HUES64 (cell line): Measurements from ENCODE around the gene GRM3.

Source experiments
- H3K27ac ChIP-seq: 2 replicates; pipeline ENCODE4 v1.7.0; 2013; ENCODE audit warnings: low read depth, low read length, inconsistent platforms
- H3K27me3 ChIP-seq: 2 replicates; pipeline ENCODE4 v1.6.1; 2013; ENCODE audit warnings: mild to moderate bottlenecking, low read length; ENCODE audit not compliant: insufficient read depth
- H3K36me3 ChIP-seq: 2 replicates; pipeline ENCODE4 v1.6.1; 2013; ENCODE audit warnings: mild to moderate bottlenecking, low read length; ENCODE audit not compliant: insufficient read depth
- H3K4me1 ChIP-seq: 2 replicates; pipeline ENCODE4 v1.6.1; 2013; ENCODE audit warnings: mild to moderate bottlenecking, low read length, moderate library complexity; ENCODE audit not compliant: insufficient read depth
- H3K4me3 ChIP-seq: 2 replicates; pipeline ENCODE4 v1.5.1; 2013; ENCODE audit warnings: mild to moderate bottlenecking, low read length, moderate library complexity
- H3K9ac ChIP-seq: 2 replicates; pipeline ENCODE4 v1.6.1; 2013; ENCODE audit warnings: mild to moderate bottlenecking, low read depth, low read length
- H3K9me3 ChIP-seq: 2 replicates; pipeline ENCODE4 v1.6.1; 2013; ENCODE audit warnings: low read depth, low read length; ENCODE audit not compliant: insufficient read depth
- WGBS: fragments of 150-250, 120-280 bp; methylation state at CpG from one replicate; pipeline ENCODE4 v1.1.7; 2013; ENCODE audit warnings: missing lambda C conversion rate; 5-methylcytosine and 5-hydroxymethylcytosine counted together

GRM3 gene

DNA sequence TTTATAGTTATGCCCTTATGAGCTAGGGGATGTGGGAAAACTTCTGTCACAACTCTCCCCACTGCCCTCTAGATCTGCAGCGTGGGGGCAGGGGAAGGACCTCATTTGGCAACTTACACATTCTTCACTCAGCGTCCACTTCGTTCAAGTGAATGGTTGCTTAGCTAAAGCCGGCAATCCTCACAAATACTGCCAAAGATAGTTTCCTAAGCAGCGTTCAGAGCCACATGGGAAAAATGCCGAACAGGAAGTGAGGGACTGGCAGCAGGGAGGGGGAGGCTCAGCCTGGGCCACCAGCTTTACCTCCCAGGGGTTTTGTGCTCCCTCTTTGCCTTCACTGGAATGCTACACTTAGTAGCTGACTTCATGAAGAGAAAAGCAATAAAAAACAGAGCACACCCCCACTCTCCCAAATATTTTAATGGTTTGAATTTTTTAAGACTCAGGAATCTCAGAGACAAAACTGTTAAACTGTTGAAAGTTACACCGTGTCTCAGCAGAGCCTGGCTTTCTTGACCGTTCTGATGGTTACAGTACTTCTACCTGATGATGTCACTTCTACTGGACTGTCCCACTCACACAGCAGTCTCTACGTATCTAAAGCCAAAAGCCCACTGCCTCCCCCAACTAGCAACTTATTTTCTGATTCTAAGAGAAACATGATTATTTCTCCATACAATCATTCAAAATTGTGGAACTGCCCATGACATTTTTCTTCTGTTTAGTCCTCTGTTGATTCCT lies 10.4 kb downstream of the GRM3 start:
- Histone ChIP-seq H3K36me3 (no peaks in the 10 kb centered on the region), H3K27ac (no peak overlapping the region), H3K4me1 (peaks cover 20% of the 10 kb centered on the region; the same call in 1 of the 2 replicates), H3K9ac (no peak overlapping the region), H3K9me3 (no peaks in the 10 kb centered on the region), H3K4me3 (no peak overlapping the region), H3K27me3 (no peaks in the 10 kb centered on the region)
- WGBS: 79% methylated on average over 9 of the region's 9 CpGs

GRCh38 chr7:86657948-86658347 lies 14.2 kb downstream of the GRM3 start:
- 93% methylated on average over 2 of the region's 2 CpGs for WGBS
- no peak overlapping the region for H3K27ac ChIP-seq
- H3K4me3 ChIP-seq: no peak overlapping the region
- no peaks in the 10 kb centered on the region for H3K36me3 ChIP-seq
- H3K27me3 ChIP-seq: no peaks in the 10 kb centered on the region
- peaks cover 10% of the 10 kb centered on the region; the same call in 1 of the 2 replicates for H3K4me1 ChIP-seq
- no peak overlapping the region for H3K9ac ChIP-seq
- no peaks in the 10 kb centered on the region for H3K9me3 ChIP-seq

GRCh38 chr7:86660950-86661462 lies 17.3 kb downstream of the GRM3 start:
- Histone ChIP-seq H3K27ac (no peak overlapping the region), H3K9ac (no peak overlapping the region), H3K4me3 (no peak overlapping the region), H3K27me3 (no peaks in the 10 kb centered on the region), H3K4me1 (no peaks in the 10 kb centered on the region), H3K36me3 (no peaks in the 10 kb centered on the region), H3K9me3 (no peaks in the 10 kb centered on the region)
- WGBS: 93% methylated on average over 1 of the region's 3 CpGs

DNA sequence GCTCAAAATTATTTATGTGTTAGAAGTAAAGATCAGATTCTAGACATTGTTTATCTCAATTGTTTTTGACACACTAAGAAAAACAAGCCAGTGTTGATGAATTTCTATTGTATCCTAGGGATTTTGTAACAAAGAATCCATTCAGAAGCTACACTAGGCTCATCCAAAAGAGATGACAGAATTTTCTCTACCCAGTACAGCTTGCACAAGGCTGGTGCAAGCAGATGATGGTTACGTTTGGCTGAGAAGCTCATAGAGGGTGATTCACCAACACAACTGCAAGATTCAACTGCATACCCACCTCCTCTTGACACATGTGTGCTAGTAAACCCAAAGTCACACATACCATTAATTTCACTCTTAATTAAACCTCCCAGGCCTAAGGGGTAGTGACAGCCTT lies 20.8 kb downstream of the GRM3 start:
- Histone ChIP-seq H3K4me1 (peaks cover 16% of the 10 kb centered on the region), H3K36me3 (no peaks in the 10 kb centered on the region), H3K9me3 (no peaks in the 10 kb centered on the region), H3K27me3 (no peaks in the 10 kb centered on the region), H3K9ac (no peak overlapping the region), H3K27ac (no peak overlapping the region), H3K4me3 (no peak overlapping the region)
- WGBS: 93% methylated on average over 1 of the region's 1 CpG

- 100% methylated on average over 3 of the region's 5 CpGs for WGBS
Measured at GRCh38 chr7:86664991-86665390, 21.3 kb downstream of the GRM3 start.

DNA sequence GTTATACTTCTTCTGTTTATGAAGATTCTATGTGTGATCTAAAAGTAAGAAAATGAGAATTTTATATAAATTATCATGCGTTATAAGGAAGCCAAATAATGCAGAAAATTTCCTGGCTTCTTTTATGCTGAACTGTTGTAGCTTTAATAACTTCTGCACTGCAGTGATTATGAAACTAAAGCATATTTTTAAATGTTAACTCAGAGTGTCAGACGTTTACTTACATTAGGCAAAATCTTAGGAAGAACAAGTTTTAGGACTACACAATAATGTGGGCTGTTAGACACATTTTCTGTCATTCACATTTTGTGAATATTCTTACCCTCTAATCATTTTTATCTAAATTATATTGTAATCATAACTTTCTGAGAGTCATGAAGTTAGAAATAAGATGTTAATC lies 22.0 kb downstream of the GRM3 start:
- Histone ChIP-seq H3K4me3 (no peak overlapping the region), H3K9ac (no peak overlapping the region), H3K36me3 (no peaks in the 10 kb centered on the region), H3K27ac (no peak overlapping the region), H3K4me1 (peaks cover 16% of the 10 kb centered on the region), H3K27me3 (no peaks in the 10 kb centered on the region), H3K9me3 (no peaks in the 10 kb centered on the region)
- 89% methylated on average over 1 of the region's 2 CpGs for WGBS

More at GRCh38 chr7:86664991-86665390, 21.3 kb downstream of the GRM3 start:
- H3K27me3 ChIP-seq: no peaks in the 10 kb centered on the region
- H3K4me3 ChIP-seq: no peak overlapping the region
- H3K9me3 ChIP-seq: no peaks in the 10 kb centered on the region
- no peaks in the 10 kb centered on the region for H3K36me3 ChIP-seq
- no peak overlapping the region for H3K9ac ChIP-seq
- H3K27ac ChIP-seq: no peak overlapping the region
- peaks cover 16% of the 10 kb centered on the region for H3K4me1 ChIP-seq

DNA sequence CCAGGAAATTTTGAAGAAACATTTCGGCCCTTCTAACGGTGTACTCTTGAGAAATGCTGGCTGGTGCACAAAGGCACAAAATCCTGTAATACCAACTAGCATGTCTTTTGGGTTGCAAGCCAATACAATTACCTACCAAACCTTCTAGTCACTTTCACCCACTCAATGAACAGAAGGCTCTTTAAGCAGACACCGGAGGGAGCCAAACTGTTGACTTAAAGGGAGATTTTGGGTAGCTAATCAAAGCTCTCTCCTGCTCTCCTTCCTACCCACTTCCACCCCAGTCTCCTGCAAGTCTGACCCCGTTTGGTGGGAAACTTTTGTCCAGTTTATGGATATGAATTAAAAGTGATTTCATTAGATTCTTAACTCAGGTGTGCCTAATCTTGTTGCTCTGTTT lies 24.0 kb downstream of the GRM3 start:
- no peaks in the 10 kb centered on the region for H3K36me3 ChIP-seq
- H3K27me3 ChIP-seq: no peaks in the 10 kb centered on the region
- H3K4me1 ChIP-seq: peaks cover 16% of the 10 kb centered on the region
- H3K27ac ChIP-seq: peak overlapping the region; percentile 11; the same call in 1 of the 2 replicates
- 35% methylated on average over 4 of the region's 4 CpGs for WGBS
- no peak overlapping the region for H3K9ac ChIP-seq
- no peaks in the 10 kb centered on the region for H3K9me3 ChIP-seq
- no peak overlapping the region for H3K4me3 ChIP-seq

DNA sequence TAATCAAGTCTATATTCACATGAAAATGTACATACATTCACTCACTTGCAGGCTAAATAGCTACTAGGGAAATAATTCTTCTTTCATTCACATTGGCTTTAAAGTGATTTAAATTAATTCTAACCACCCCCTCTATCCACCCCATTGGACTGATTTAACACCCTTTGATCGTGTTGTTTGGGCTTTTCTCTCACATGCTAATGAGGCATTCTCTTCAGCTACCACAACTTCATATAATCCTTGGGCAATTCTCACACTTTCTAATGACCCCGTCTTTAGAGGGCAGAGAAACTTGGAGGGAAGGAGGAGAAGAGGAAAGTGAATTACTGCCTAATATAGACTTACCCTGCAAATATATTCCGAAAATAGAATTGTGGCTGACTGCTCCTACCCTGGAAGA lies 24.6 kb downstream of the GRM3 start:
- Histone ChIP-seq H3K4me1 (peaks cover 16% of the 10 kb centered on the region), H3K9ac (no peak overlapping the region), H3K27me3 (no peaks in the 10 kb centered on the region), H3K36me3 (no peaks in the 10 kb centered on the region), H3K9me3 (no peaks in the 10 kb centered on the region), H3K4me3 (0 out of 2 replicates have a peak overlapping the region, but pooled peaks have one; percentile 14), H3K27ac (peak overlapping the region; percentile 11; the same call in 1 of the 2 replicates)
- WGBS: 14% methylated on average over 2 of the region's 3 CpGs

DNA sequence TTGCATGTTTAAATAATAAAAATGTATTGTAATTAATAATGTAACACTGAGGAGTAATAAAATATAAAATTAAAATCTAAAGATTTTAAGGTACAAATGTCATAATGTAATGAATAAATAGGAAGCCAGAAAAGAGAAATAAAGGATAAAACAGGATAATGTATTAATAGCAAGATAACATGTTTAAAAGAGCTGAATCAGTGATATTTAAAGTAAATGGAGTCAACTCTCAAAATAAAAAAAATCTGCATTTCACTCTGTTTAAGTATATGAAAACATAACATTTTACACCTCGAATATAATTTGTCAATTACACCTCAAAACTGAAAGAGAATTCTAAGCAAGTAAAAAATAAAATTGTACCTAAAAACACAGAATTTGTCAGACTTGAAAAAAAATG lies 44.1 kb downstream of the GRM3 start:
- 67% methylated on average over 1 of the region's 1 CpG for WGBS
- H3K9me3 ChIP-seq: no peaks in the 10 kb centered on the region

DNA sequence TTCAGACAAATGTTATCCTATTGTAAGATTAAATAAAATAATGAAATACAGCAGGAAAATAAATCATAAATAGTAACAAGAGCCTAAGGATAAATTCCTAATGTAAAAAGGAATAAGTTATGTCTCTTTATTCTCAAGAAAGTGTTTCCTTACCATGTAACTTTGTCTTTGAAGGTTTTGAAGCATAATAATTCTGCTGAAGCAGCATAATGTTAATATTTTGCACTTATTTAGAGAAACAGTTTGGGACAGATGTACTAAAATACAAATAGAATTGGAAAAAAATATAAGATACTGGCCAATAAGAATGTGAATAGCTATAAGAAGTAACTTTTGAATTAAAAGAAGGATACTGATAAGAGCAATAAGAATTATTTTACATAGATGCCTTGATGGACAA lies 45.7 kb downstream of the GRM3 start:
- Histone ChIP-seq H3K27me3 (no peaks in the 10 kb centered on the region), H3K27ac (no peak overlapping the region), H3K9ac (no peak overlapping the region), H3K4me1 (no peaks in the 10 kb centered on the region), H3K4me3 (no peak overlapping the region), H3K9me3 (no peaks in the 10 kb centered on the region), H3K36me3 (no peaks in the 10 kb centered on the region)

More for the DNA sequence above, 44.1 kb downstream of the GRM3 start:
- no peaks in the 10 kb centered on the region for H3K36me3 ChIP-seq
- H3K27ac ChIP-seq: no peak overlapping the region
- H3K4me1 ChIP-seq: no peaks in the 10 kb centered on the region
- H3K9ac ChIP-seq: no peak overlapping the region
- no peak overlapping the region for H3K4me3 ChIP-seq
- no peaks in the 10 kb centered on the region for H3K27me3 ChIP-seq

DNA sequence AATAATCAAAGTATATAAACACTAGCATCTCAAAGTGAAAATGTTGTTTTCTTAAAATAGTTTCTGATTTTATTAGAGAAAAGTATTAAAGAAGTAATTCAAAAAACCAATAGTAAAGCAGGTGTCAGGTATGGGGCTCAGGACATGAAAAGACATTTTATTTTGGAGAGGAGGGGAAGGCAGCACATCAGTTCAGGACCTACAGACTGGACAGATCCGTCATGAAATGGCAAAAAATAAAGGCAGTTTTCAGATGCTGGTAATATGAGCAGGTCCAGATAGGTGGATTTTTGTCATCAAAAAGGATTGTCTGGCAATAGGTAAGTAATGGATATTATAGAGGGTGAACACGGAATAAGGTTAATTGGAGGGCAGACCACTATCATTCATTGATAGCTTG lies 49.0 kb downstream of the GRM3 start:
- Histone ChIP-seq H3K4me3 (no peak overlapping the region), H3K9ac (no peak overlapping the region), H3K27me3 (no peaks in the 10 kb centered on the region), H3K36me3 (no peaks in the 10 kb centered on the region), H3K9me3 (no peaks in the 10 kb centered on the region), H3K4me1 (no peaks in the 10 kb centered on the region), H3K27ac (no peak overlapping the region)
- WGBS: 86% methylated on average over 2 of the region's 2 CpGs
